Endothelial cell of umbilical vein (primary cell): ENCODE measurements around the gene CCDC91. TPM values are rescaled to one million over a fixed set of nuclear protein-coding genes. Genes with fewer than 3 reads are reported as not detected.

Experiments
- BruUV-seq: library from RNA; stranded (reverse); fragments of 400-500 nt; replicated peaks from 2 replicates; lab custom pipeline; 2021; lab: Mats Ljungman, UMichigan
- CTCF ChIA-PET: fragments of 300-600, 350-600 bp; sonication (Branson Sonifier 250); formaldehyde crosslinking; loops from one replicate; lab custom pipeline; 2021; ENCODE audit warnings: antibody characterized with exemption, inconsistent platforms; lab: Charles Lee
- POLR2A ChIA-PET: fragments of 300-600, 350-600 bp; sonication (Branson Sonifier 250); formaldehyde crosslinking; loops from one replicate; lab custom pipeline; 2021; ENCODE audit warnings: antibody characterized with exemption, inconsistent platforms; lab: Charles Lee
- DNase-seq: peaks from one replicate; pipeline ENCODE4 v3.0.0-alpha.2; 2011; ENCODE audit warnings: low read depth, low spot score
- FAIRE-seq: peaks from 2 replicates; lab custom pipeline; 2011; peaks lifted over from hg19 to GRCh38; lab: Jason Lieb, UNC
- H2AFZ ChIP-seq: 2 replicates; pipeline ENCODE4 v1.6.0; 2012; ENCODE audit warnings: low read depth, low read length, control low read depth, inconsistent platforms
- H3K27ac ChIP-seq: 2 replicates; pipeline ENCODE4 v1.5.1; 2011; ENCODE audit warnings: low read depth, mild to moderate bottlenecking, control low read depth, low read length, moderate library complexity; ENCODE audit not compliant: insufficient read depth
- H3K27me3 ChIP-seq, 2 experiments: 2 replicates each; pipeline versions ENCODE4 v1.6.0 to v1.6.1; 2011; ENCODE audit warnings: low read length in 2 of 2, mixed read lengths in 1 of 2; ENCODE audit not compliant: control insufficient read depth in 2 of 2, insufficient read depth in 2 of 2
- H3K36me3 ChIP-seq, 2 experiments: 2 replicates in 1 of 2; 3 replicates in 1 of 2; pipeline ENCODE4 v1.5.1; 2011; ENCODE audit warnings: low read length in 2 of 2, mild to moderate bottlenecking in 1 of 2, moderate library complexity in 1 of 2; ENCODE audit not compliant: control insufficient read depth in 2 of 2, insufficient read depth in 2 of 2; ENCODE audit errors: extremely low read depth in 1 of 2
- H3K4me1 ChIP-seq: 3 replicates; pipeline ENCODE4 v1.5.1; 2011; ENCODE audit warnings: mild to moderate bottlenecking, low read length; ENCODE audit not compliant: control insufficient read depth, insufficient read depth; ENCODE audit errors: extremely low read depth
- H3K4me2 ChIP-seq: 2 replicates; pipeline ENCODE4 v1.6.1; 2011; ENCODE audit warnings: low read length, control low read depth, mixed read lengths; ENCODE audit not compliant: insufficient read depth
- H3K4me3 ChIP-seq, 3 experiments: fragments of 200-600 bp in 1 of 3; sonication (generic), shearing (Covaris generic) in 1 of 3; replicated peaks in 1 of 3; 2 replicates each; pipeline ENCODE4 v1.5.1; 2011 to 2016; ENCODE audit warnings: control low read depth in 3 of 3, low read length in 3 of 3, mild to moderate bottlenecking in 2 of 3, inconsistent platforms in 1 of 3, low read depth in 1 of 3, moderate library complexity in 1 of 3; ENCODE audit not compliant: insufficient read depth in 1 of 3
- H3K79me2 ChIP-seq: 2 replicates; pipeline ENCODE4 v1.6.0; 2012; ENCODE audit warnings: low read length, inconsistent platforms; ENCODE audit not compliant: control insufficient read depth, insufficient read depth
- H3K9ac ChIP-seq: replicated peaks from 2 replicates; pipeline ENCODE3; 2011; ENCODE audit warnings: low read length, control low read depth; ENCODE audit not compliant: insufficient read depth; ENCODE audit errors: extremely low read depth
- H3K9me1 ChIP-seq: replicated peaks from 3 replicates; pipeline ENCODE4 v1.6.0; 2011; ENCODE audit warnings: mild to moderate bottlenecking, low read length; ENCODE audit not compliant: control insufficient read depth, insufficient read depth; ENCODE audit errors: extremely low read depth
- H3K9me3 ChIP-seq: replicated peaks from 2 replicates; pipeline ENCODE4 v1.5.1; 2012; ENCODE audit warnings: low read length, inconsistent platforms; ENCODE audit not compliant: control insufficient read depth, insufficient read depth
- H4K20me1 ChIP-seq: replicated peaks from 2 replicates; pipeline ENCODE3; 2011; ENCODE audit warnings: mild to moderate bottlenecking, low read length; ENCODE audit not compliant: control insufficient read depth, insufficient read depth; ENCODE audit errors: extremely low read depth
- EZH2 ChIP-seq: IDR thresholded peaks from 2 replicates; pipeline ENCODE4 v1.6.1; 2012; ENCODE audit warnings: borderline replicate concordance, low read depth, mild to moderate bottlenecking, moderate library complexity, low read length, inconsistent platforms; ENCODE audit not compliant: severe bottlenecking
- FOS ChIP-seq: IDR thresholded peaks from 2 replicates; pipeline ENCODE4 v1.6.1; 2011; ENCODE audit warnings: mild to moderate bottlenecking, low read length, moderate library complexity, borderline replicate concordance; ENCODE audit not compliant: insufficient read depth
- GATA2 ChIP-seq: IDR thresholded peaks from 2 replicates; pipeline ENCODE4 v1.7.0; 2011; ENCODE audit warnings: low read depth, mild to moderate bottlenecking, moderate library complexity, mixed read lengths, low read length; ENCODE audit not compliant: insufficient read length, insufficient read depth
- JUN ChIP-seq: IDR thresholded peaks from 2 replicates; pipeline ENCODE4 v1.6.1; 2011; ENCODE audit warnings: borderline replicate concordance, low read depth; ENCODE audit not compliant: insufficient read length, insufficient read depth
- MYC ChIP-seq: IDR thresholded peaks from one replicate; pipeline ENCODE4 v1.6.1; 2011; ENCODE audit warnings: mild to moderate bottlenecking, low read depth, low read length
- POLR2A ChIP-seq: IDR thresholded peaks from 2 replicates; pipeline ENCODE4 v1.6.1; 2012; ENCODE audit warnings: low read depth, mild to moderate bottlenecking, control low read depth, low read length
- POLR2AphosphoS5 ChIP-seq: IDR thresholded peaks from 2 replicates; pipeline ENCODE4 v1.6.1; 2012; ENCODE audit warnings: low read depth, mild to moderate bottlenecking, control low read depth, low read length, moderate library complexity; ENCODE audit not compliant: insufficient read depth
- dilution Hi-C: fragments of 300-500 bp; cut with MboI; formaldehyde crosslinking; loops from one replicate; pipeline ENCODE4 v1.15.0; 2019; ENCODE audit warnings: low sequenced_read_pairs; ENCODE audit not compliant: extremely low pct_ligation_motif_present
- intact Hi-C: fragments of 100-400 bp; cut with micrococcal nuclease; formaldehyde crosslinking; loops from one replicate; pipeline ENCODE4 v1.10.0; 2022
- polyA plus RNA-seq, 4 experiments: library from polyadenylated mRNA; depleted of rRNA in 3 of 4; stranded (reverse) in 3 of 4; unstranded in 1 of 4; fragments of >200 nt; gene quantifications; 2 replicates each; pipeline versions ENCODE4 v1.2.1 to v1.2.3, GENCODE V29; 2011 to 2012; ENCODE audit warnings: missing spikeins in 1 of 4
- total RNA-seq: library from RNA; stranded (reverse); gene quantifications from 2 replicates; pipeline ENCODE4 v1.2.3, GENCODE V29; 2021
- TF ChIP-seq, protein P1 (sequence below), 2 donors: IDR thresholded peaks; 1 replicate in 1 of 2; 2 replicates in 1 of 2; pipeline ENCODE4 v1.5.1; 2011; ENCODE audit warnings: low read length in 2 of 2, mild to moderate bottlenecking in 2 of 2, moderate library complexity in 2 of 2, control low read depth in 1 of 2, inconsistent platforms in 1 of 2, low read depth in 1 of 2; ENCODE audit not compliant: insufficient read depth in 1 of 2; ENCODE audit errors: extremely low read depth in 1 of 2
- TF ChIP-seq, protein P2 (sequence below): IDR thresholded peaks from 2 replicates; pipeline ENCODE4 v1.6.1; 2011; ENCODE audit not compliant: insufficient read depth, insufficient read length

Gene CCDC91
- total and polyA plus RNA-seq, 2 donors (not counting 3 experiments of a cell fraction or from before 2014, with no cell fraction given): 3.8 to 10.5 TPM

DNA sequence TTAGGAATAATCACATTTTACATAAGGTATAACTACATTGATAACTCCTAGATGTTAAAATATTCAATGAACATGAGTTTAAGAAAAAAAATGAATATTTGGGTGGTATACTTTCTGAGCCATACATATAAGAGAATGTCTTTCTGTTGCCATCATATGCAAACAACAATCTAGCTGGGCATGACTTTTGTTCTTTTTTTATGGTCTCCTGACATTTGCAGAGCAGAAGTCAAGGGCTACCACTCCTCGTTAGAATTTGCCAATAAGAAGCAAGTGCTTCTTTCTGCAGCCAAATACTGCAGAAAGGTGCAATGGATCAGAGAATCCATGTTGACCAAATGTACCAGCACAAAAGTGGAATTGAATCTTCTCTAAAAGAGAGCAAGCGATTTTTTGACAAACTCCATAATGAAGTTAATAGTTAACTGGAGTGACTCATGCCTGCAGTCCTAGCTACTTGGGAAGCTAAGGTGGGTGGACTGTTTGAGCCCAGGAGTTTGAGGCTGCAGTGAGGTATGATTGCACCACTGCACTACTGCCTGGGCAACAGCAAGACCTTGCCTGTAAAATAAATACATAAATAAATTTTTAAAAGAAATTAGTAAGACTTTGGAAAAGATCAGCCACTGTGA, 25.5 kb upstream of the CCDC91 start:
- intact Hi-C loops (no loop called here), dilution Hi-C loops (no loop called here)
- H3K36me3 ChIP-seq: no peaks in the 10 kb centered on the region
- no TSS peak for BruUV-seq
- no peaks in the 10 kb centered on the region for H3K27me3 ChIP-seq
- H3K9ac ChIP-seq: no peak overlapping the region
- no peak overlapping the region for H3K4me2 ChIP-seq
- H3K9me1 ChIP-seq: no peaks in the 10 kb centered on the region
- no peaks in the 10 kb centered on the region for H3K4me1 ChIP-seq
- CTCF ChIA-PET: no interaction called here
- H3K4me3 ChIP-seq: no peak overlapping the region
- no peaks in the 10 kb centered on the region for H3K79me2 ChIP-seq
- FAIRE-seq (no peak), DNase-seq (no peak)
- TF ChIP-seq POLR2AphosphoS5 (no peak), FOS (no peak), GATA2 (no peak), MYC (no peak), POLR2A (no peak), JUN (no peak), EZH2 (no peak)
- TF ChIP-seq, protein P1, sequence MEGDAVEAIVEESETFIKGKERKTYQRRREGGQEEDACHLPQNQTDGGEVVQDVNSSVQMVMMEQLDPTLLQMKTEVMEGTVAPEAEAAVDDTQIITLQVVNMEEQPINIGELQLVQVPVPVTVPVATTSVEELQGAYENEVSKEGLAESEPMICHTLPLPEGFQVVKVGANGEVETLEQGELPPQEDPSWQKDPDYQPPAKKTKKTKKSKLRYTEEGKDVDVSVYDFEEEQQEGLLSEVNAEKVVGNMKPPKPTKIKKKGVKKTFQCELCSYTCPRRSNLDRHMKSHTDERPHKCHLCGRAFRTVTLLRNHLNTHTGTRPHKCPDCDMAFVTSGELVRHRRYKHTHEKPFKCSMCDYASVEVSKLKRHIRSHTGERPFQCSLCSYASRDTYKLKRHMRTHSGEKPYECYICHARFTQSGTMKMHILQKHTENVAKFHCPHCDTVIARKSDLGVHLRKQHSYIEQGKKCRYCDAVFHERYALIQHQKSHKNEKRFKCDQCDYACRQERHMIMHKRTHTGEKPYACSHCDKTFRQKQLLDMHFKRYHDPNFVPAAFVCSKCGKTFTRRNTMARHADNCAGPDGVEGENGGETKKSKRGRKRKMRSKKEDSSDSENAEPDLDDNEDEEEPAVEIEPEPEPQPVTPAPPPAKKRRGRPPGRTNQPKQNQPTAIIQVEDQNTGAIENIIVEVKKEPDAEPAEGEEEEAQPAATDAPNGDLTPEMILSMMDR (IDR thresholded peaks at IDR 0.05; ENCODE audit: extremely low read depth in 1 of 2, insufficient read depth in 1 of 2, low read depth in 1 of 2, low read length in 2 of 2): no peak
- TF ChIP-seq, protein P2, sequence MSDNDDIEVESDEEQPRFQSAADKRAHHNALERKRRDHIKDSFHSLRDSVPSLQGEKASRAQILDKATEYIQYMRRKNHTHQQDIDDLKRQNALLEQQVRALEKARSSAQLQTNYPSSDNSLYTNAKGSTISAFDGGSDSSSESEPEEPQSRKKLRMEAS: no peak
- H4K20me1 ChIP-seq: no peaks in the 10 kb centered on the region
- no peaks in the 10 kb centered on the region for H3K9me3 ChIP-seq
- POLR2A ChIA-PET: no interaction called here
- no peak overlapping the region for H2AFZ ChIP-seq
- no peak overlapping the region for H3K27ac ChIP-seq
